Spleen (tissue), 11 donors: ENCODE data around the gene PTPN4. TPM values are rescaled to one million over a fixed set of nuclear protein-coding genes. Genes with fewer than 3 reads are reported as not detected.

Experiments used
- DNase-seq: peaks from one replicate; pipeline ENCODE4 v3.0.0-alpha.2; 2020
- H3K27ac ChIP-seq, 8 donors: fragments of 200-600 bp; sonication (generic) in 7 of 8; 1 replicate in 4 of 8; 2 replicates in 4 of 8; pipeline versions ENCODE4 v1.5.0 to v1.8.0; 2016 to 2021; ENCODE audit warnings: inconsistent platforms in 4 of 8, mild to moderate bottlenecking in 4 of 8, moderate library complexity in 1 of 8
- H3K27me3 ChIP-seq, 7 donors: fragments of 200-600 bp; sonication (generic) in 6 of 7; replicated peaks in 1 of 7; 1 replicate in 4 of 7; 2 replicates in 3 of 7; pipeline versions ENCODE4 v1.5.0 to v1.8.0; 2016 to 2021; ENCODE audit warnings: inconsistent platforms in 3 of 7, mild to moderate bottlenecking in 1 of 7
- H3K36me3 ChIP-seq, 6 donors: fragments of 200-600 bp; sonication (generic) in 5 of 6; 1 replicate in 4 of 6; 2 replicates in 2 of 6; pipeline versions ENCODE4 v1.5.0 to v1.8.0; 2016 to 2021; ENCODE audit warnings: inconsistent platforms in 2 of 6
- H3K4me1 ChIP-seq, 6 donors: fragments of 200-600 bp; sonication (generic) in 5 of 6; 1 replicate in 3 of 6; 2 replicates in 3 of 6; pipeline versions ENCODE4 v1.5.0 to v1.8.0; 2016 to 2021; ENCODE audit warnings: inconsistent platforms in 3 of 6
- H3K4me3 ChIP-seq, 8 donors: fragments of 200-600 bp; sonication (generic) in 7 of 8; 1 replicate in 4 of 8; 2 replicates in 4 of 8; pipeline versions ENCODE4 v1.5.0 to v1.8.0; 2016 to 2021; ENCODE audit warnings: inconsistent platforms in 4 of 8, mild to moderate bottlenecking in 4 of 8, moderate library complexity in 2 of 8
- H3K9me3 ChIP-seq, 8 donors: fragments of 200-600 bp; sonication (generic) in 7 of 8; 1 replicate in 4 of 8; 2 replicates in 4 of 8; pipeline versions ENCODE4 v1.5.0 to v1.8.0; 2016 to 2021; ENCODE audit warnings: inconsistent platforms in 4 of 8
- CTCF ChIP-seq, 11 experiments: fragments of 200-600 bp in 7 of 11; fragments of 450-650 bp in 4 of 11; sonication (generic) in 4 of 11; IDR thresholded peaks in 8 of 11; conservative IDR thresholded peaks in 3 of 11; 1 replicate in 7 of 11; 2 replicates in 4 of 11; pipeline versions ENCODE4 v1.4.0 to v1.8.0; 2016 to 2021; ENCODE audit warnings: antibody characterized with exemption in 11 of 11, inconsistent platforms in 4 of 11, mild to moderate bottlenecking in 1 of 11
- POLR2A ChIP-seq, 3 donors: fragments of 450-650 bp; IDR thresholded peaks; one replicate each; pipeline ENCODE4 v1.5.1; 2017; ENCODE audit warnings: antibody characterized with exemption in 3 of 3, mild to moderate bottlenecking in 1 of 3
- POLR2AphosphoS5 ChIP-seq, 3 donors: sonication (generic); formaldehyde crosslinking; IDR thresholded peaks; one replicate each; pipeline ENCODE4 v1.5.1; 2017; ENCODE audit warnings: antibody characterized with exemption in 3 of 3
- WGBS, 5 donors: extraction: QIAGEN DNeasy Blood & Tissue Kit in 3 of 5; methylation state at CpG; one replicate each; pipeline versions ENCODE4 v1.1.5 to v1.1.7; 2013 to 2018; 5-methylcytosine and 5-hydroxymethylcytosine counted together
- intact Hi-C: fragments of 100-400 bp; cut with DNase I; formaldehyde crosslinking; loops from one replicate; pipeline ENCODE4 v1.15.0; 2023; ENCODE audit warnings: low total_unique reads
- polyA plus RNA-seq, 3 donors: library from polyadenylated mRNA; stranded (reverse); fragments of 200-250 nt; gene quantifications; one replicate each; pipeline ENCODE4 v1.2.1, GENCODE V29; 2013
- total RNA-seq, 7 donors: library from RNA; depleted of rRNA in 3 of 7; stranded (reverse); fragments of >200 nt in 3 of 7; fragmentation: NEBNext Ultra II Directional in 4 of 7; extraction: Animal tissue kit (Norgen Biotek cat#: 25700) in 4 of 7; gene quantifications; one replicate each; pipeline versions ENCODE4 v1.1.0 to v1.2.1, GENCODE V29; 2016 to 2021
- donor health status: healthy with polysubstance abuse.
- donor health status: DM: no; HTN: no; CAD: no; lungs with moderate emphysema.
- donor health status: DM: no; HTN: no; CAD: no.
- donor health status: Bipolar disorder and iron deficiency.
- donor health status: healthy.
- donor health status: DM: no; HTN: no; CAD: no.
- donor health status: DM: yes; HTN: yes; CAD: no.

The PTPN4 gene
- total and polyA plus RNA-seq, 10 donors = 2.4 to 50.9 (median 37.1) TPM

DNA sequence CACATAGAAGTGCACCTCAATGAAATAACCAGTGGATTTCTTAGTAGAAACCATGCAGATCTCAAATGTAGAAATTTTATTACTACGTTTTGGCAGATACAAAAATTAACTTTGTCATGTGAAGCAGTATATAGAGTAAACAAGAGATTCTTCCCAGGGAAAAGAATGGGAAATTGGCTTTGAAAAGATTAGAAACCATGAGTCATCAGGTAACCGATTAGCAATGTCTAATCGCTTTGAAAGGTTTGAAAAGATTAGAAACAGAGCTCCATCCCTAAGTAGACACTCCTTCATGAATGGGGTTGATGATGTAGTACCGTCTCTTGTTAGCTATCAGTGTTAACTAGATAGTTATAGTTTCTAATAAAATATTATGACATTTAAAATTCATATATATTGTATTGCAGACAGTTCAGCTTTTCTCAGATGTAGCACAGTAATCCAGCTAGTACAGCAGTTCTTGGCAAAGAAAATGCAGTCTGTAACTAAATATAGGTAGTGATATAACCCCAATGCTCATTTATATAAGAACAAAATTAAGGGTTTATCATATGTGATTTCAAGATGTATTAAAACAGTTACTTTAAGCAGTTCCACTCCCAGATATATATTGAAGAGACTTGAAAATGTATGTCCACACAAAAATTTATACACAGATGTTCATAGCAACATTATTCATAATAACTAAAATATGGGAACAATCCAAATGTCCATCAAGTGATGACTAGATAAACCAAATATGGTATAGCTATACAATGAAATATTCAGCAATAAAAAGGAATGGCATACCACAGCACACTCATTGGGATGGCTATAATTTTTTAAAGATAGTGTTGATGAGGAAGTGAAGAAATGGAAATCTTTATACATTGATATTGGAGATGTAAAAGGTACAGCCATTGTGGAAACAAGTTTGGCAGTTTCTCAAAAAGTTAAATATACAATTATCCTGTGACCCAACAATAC lies 113.9 kb downstream of the PTPN4 start:
- no peaks in the 10 kb centered on the region for H3K4me1 ChIP-seq
- TF ChIP-seq POLR2AphosphoS5 (IDR thresholded peaks at IDR 0.05) = no peak
- TF ChIP-seq CTCF (IDR thresholded peaks at IDR 0.05 in 8 of 11, conservative IDR thresholded peaks at IDR 0.05 in 3 of 11) = no peak
- no peak overlapping the region for H3K27ac ChIP-seq
- no peaks in the 10 kb centered on the region for H3K36me3 ChIP-seq
- intact Hi-C loops = no loop called here
- 92 to 97% (median 94%) methylated on average over 4 of the region's 4 CpGs for WGBS, 5 donors
- H3K27me3 ChIP-seq = no peaks in the 10 kb centered on the region
- no peaks in the 10 kb centered on the region for H3K9me3 ChIP-seq
- no peak for DNase-seq
- no peak overlapping the region for H3K4me3 ChIP-seq

GRCh38 chr2:119879502-119879901 lies 119.8 kb downstream of the PTPN4 start:
- H3K36me3 ChIP-seq = peaks cover 0 to 22% (median 9%) of the 10 kb centered on the region in 6 donors
- H3K27ac ChIP-seq = no peak overlapping the region
- TF ChIP-seq POLR2AphosphoS5 (IDR thresholded peaks at IDR 0.05) = no peak
- no peak for TF ChIP-seq CTCF (IDR thresholded peaks at IDR 0.05 in 8 of 11, conservative IDR thresholded peaks at IDR 0.05 in 3 of 11)
- TF ChIP-seq POLR2A (IDR thresholded peaks at IDR 0.05) = no peak
- no peaks in the 10 kb centered on the region for H3K27me3 ChIP-seq
- no peak for DNase-seq
- no peaks in the 10 kb centered on the region for H3K4me1 ChIP-seq
- H3K4me3 ChIP-seq = no peak overlapping the region
- no peaks in the 10 kb centered on the region for H3K9me3 ChIP-seq
- intact Hi-C loops = no loop called here

DNA sequence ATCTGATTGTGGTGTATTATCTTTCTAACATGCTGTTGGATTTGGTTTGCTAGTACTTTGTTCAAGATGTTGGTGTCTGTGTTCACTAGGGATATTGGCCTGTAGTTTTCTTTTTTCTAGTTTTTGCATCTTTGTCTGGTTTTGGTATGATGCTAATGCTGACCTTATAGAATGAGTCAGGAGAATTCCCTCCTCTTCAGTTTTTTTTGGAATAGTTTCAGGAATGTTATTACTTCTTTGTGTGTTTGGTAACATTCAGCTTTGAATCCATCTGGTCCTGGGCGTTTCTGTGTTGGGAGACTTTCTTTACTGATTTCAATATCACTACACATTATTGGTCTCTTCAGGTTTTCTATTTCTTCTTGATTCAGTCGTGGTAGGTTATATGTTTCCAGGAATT lies 129.0 kb downstream of the PTPN4 start:
- peaks cover 0 to 27% (median 22%) of the 10 kb centered on the region in 8 donors for H3K9me3 ChIP-seq
- no peaks in the 10 kb centered on the region for H3K27me3 ChIP-seq
- no peak overlapping the region for H3K4me3 ChIP-seq
- no peaks in the 10 kb centered on the region for H3K4me1 ChIP-seq
- no peak for DNase-seq
- intact Hi-C loops = no loop called here
- TF ChIP-seq POLR2A (IDR thresholded peaks at IDR 0.05) (no peak), CTCF (IDR thresholded peaks at IDR 0.05 in 8 of 11, conservative IDR thresholded peaks at IDR 0.05 in 3 of 11) (no peak), POLR2AphosphoS5 (IDR thresholded peaks at IDR 0.05) (no peak)
- peaks cover 0 to 82% (median 21%) of the 10 kb centered on the region in 6 donors for H3K36me3 ChIP-seq
- H3K27ac ChIP-seq = no peak overlapping the region
- 92 to 97% (median 93%) methylated on average over 2 of the region's 2 CpGs for WGBS, 5 donors

DNA sequence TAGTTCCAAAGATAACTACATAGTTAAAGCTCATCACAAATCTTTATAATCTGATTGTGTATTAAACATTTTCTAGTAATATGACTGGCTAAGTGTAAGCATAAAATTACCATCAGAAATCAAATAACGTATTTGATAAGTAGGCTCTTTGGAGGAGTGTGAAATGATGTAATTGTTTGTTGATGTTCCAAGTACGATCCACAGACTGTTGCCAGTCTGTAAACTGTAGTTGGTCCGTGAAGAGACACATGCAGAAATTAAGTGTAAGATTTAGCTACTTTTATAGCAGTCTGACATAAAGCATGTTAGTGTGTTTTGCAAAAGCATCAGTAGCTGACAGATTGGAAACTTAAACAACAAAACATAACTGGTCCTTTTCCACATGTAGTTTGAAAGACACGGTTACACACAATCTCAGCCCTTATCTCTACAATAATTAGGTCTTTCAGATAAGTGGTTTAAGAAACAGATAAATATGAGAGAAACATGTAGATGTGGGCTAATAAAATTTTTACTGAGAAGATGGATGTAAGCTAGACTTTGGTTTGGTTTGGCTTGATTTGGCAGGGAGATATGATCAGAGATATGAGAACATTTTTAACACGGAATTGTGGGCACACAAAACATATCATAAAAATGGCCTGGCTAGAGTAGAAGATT lies 138.1 kb downstream of the PTPN4 start:
- Histone ChIP-seq H3K9me3 (no peaks in the 10 kb centered on the region), H3K4me1 (no peaks in the 10 kb centered on the region), H3K36me3 (peaks cover 0 to 88% (median 21%) of the 10 kb centered on the region in 6 donors), H3K4me3 (no peak overlapping the region), H3K27ac (no peak overlapping the region), H3K27me3 (no peaks in the 10 kb centered on the region)
- no peak for DNase-seq
- intact Hi-C loops = no loop called here
- WGBS, 5 donors = 91 to 96% (median 94%) methylated on average over 5 of the region's 5 CpGs
- TF ChIP-seq POLR2A (IDR thresholded peaks at IDR 0.05) = no peak
- TF ChIP-seq POLR2AphosphoS5 (IDR thresholded peaks at IDR 0.05) = no peak
- no peak for TF ChIP-seq CTCF (IDR thresholded peaks at IDR 0.05 in 8 of 11, conservative IDR thresholded peaks at IDR 0.05 in 3 of 11)
